Keratinocyte (primary cell): Measurements from ENCODE around the gene CERK.

Source experiments
- EZH2 ChIP-seq: IDR thresholded peaks from one replicate; pipeline ENCODE4 v1.6.1; 2012; ENCODE audit warnings: inconsistent platforms, mild to moderate bottlenecking, low read length, moderate library complexity
- TF ChIP-seq, protein P1 (sequence below), 3 experiments: IDR thresholded peaks in 1 of 3; conservative IDR thresholded peaks in 1 of 3; optimal IDR thresholded peaks in 1 of 3; 2 replicates in 2 of 3; 3 replicates in 1 of 3; pipeline versions ENCODE3 to v1.5.1; 2011; ENCODE audit warnings: low read length in 3 of 3, mild to moderate bottlenecking in 3 of 3, moderate library complexity in 2 of 3, control low read depth in 1 of 3, inconsistent platforms in 1 of 3; ENCODE audit not compliant: insufficient read depth in 2 of 3; ENCODE audit errors: extremely low read depth in 1 of 3

DNA sequence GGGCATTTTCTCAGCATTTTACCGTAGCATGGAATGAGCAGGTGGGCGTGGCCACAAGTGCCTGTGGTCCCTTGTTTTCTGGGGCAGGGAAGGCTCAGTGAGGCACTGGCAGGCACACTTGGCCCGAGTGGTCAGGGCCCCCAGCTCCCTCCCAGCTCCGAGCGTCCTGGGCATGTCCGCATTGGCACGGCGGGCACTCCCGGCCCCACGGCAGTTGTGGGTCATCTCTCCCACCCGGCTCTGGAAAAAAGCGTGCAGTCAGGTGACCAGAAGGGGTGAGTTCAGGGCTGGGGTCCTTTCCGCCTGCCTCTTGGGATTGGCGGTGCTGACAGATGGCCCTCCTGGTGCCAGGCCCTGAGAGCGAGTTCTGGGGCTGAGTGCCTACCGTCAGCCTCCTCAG is 62.1 kb downstream of the CERK start:
- TF ChIP-seq, protein P1, sequence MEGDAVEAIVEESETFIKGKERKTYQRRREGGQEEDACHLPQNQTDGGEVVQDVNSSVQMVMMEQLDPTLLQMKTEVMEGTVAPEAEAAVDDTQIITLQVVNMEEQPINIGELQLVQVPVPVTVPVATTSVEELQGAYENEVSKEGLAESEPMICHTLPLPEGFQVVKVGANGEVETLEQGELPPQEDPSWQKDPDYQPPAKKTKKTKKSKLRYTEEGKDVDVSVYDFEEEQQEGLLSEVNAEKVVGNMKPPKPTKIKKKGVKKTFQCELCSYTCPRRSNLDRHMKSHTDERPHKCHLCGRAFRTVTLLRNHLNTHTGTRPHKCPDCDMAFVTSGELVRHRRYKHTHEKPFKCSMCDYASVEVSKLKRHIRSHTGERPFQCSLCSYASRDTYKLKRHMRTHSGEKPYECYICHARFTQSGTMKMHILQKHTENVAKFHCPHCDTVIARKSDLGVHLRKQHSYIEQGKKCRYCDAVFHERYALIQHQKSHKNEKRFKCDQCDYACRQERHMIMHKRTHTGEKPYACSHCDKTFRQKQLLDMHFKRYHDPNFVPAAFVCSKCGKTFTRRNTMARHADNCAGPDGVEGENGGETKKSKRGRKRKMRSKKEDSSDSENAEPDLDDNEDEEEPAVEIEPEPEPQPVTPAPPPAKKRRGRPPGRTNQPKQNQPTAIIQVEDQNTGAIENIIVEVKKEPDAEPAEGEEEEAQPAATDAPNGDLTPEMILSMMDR (optimal IDR thresholded peaks at IDR 0.05 in 1 of 3, IDR thresholded peaks at IDR 0.05 in 1 of 3, conservative IDR thresholded peaks at IDR 0.05 in 1 of 3; ENCODE audit: extremely low read depth in 1 of 3, insufficient read depth in 2 of 3, low read length in 3 of 3), result no peak
- no peak for TF ChIP-seq EZH2
